HEK293T (cell line): Measurements from ENCODE around the gene INHBA.

ENCODE experiments used
- CTCF ChIA-PET: fragments of 350-600 bp; formaldehyde crosslinking; extraction: SDS; loops from one replicate; lab custom pipeline; 2021; ENCODE audit warnings: antibody characterized with exemption, inconsistent platforms; lab: Yijun Ruan, JAX
- POLR2A ChIA-PET: fragments of 350-600 bp; formaldehyde crosslinking; extraction: SDS; loops from one replicate; lab custom pipeline; 2020; ENCODE audit warnings: antibody characterized with exemption, inconsistent platforms; lab: Yijun Ruan, JAX
- DNase-seq: peaks from one replicate; pipeline ENCODE4 v3.0.0; 2012; ENCODE audit warnings: mixed read lengths; ENCODE audit errors: extremely low spot score
- ARNT ChIP-seq: fragments of 450-650 bp; IDR thresholded peaks from 2 replicates; pipeline ENCODE4 v1.6.1; 2017; ENCODE audit warnings: mild to moderate bottlenecking
- BHLHE40 ChIP-seq: fragments of 450-650 bp; IDR thresholded peaks from 2 replicates; pipeline ENCODE4 v1.6.1; 2016; ENCODE audit warnings: mild to moderate bottlenecking, moderate library complexity, borderline replicate concordance
- CTBP1 ChIP-seq: fragments of 450-650 bp; IDR thresholded peaks from 2 replicates; pipeline ENCODE4 v1.6.1; 2016; ENCODE audit warnings: borderline replicate concordance
- ELF4 ChIP-seq: fragments of 450-650 bp; IDR thresholded peaks from 2 replicates; pipeline ENCODE4 v1.6.1; 2017; ENCODE audit warnings: antibody characterized with exemption
- FOXA1 ChIP-seq: fragments of 450-650 bp; IDR thresholded peaks from 2 replicates; pipeline ENCODE4 v1.6.1; 2016; ENCODE audit warnings: mild to moderate bottlenecking
- FOXK2 ChIP-seq: fragments of 450-650 bp; IDR thresholded peaks from 2 replicates; pipeline ENCODE4 v1.6.1; 2016; ENCODE audit warnings: mild to moderate bottlenecking
- FOXM1 ChIP-seq: fragments of 450-650 bp; IDR thresholded peaks from 2 replicates; pipeline ENCODE4 v1.6.1; 2017; ENCODE audit warnings: mild to moderate bottlenecking, borderline replicate concordance
- HDGF ChIP-seq: fragments of 450-650 bp; IDR thresholded peaks from 2 replicates; pipeline ENCODE4 v1.6.1; 2017; ENCODE audit warnings: antibody characterized with exemption, borderline replicate concordance
- L3MBTL2 ChIP-seq: fragments of 450-650 bp; conservative IDR thresholded peaks from 2 replicates; pipeline ENCODE4 v1.6.1; 2016; ENCODE audit warnings: mild to moderate bottlenecking
- LEF1 ChIP-seq: fragments of 450-650 bp; IDR thresholded peaks from 2 replicates; pipeline ENCODE4 v1.6.1; 2017; ENCODE audit warnings: mild to moderate bottlenecking, borderline replicate concordance
- NFRKB ChIP-seq: fragments of 450-650 bp; IDR thresholded peaks from 2 replicates; pipeline ENCODE4 v1.6.1; 2016; ENCODE audit warnings: mild to moderate bottlenecking, moderate library complexity
- SP1 ChIP-seq: fragments of 450-650 bp; IDR thresholded peaks from 2 replicates; pipeline ENCODE4 v1.6.1; 2017
- SUZ12 ChIP-seq: fragments of 450-650 bp; IDR thresholded peaks from 2 replicates; pipeline ENCODE4 v1.6.1; 2016; ENCODE audit warnings: mild to moderate bottlenecking
- TARDBP ChIP-seq: fragments of 450-650 bp; IDR thresholded peaks from 2 replicates; pipeline ENCODE4 v1.6.1; 2016
- ZNF384 ChIP-seq: fragments of 450-650 bp; IDR thresholded peaks from 2 replicates; pipeline ENCODE4 v1.6.1; 2016
- TF ChIP-seq, protein P1 (sequence below): fragments of 450-650 bp; IDR thresholded peaks from 2 replicates; pipeline ENCODE4 v1.6.1; 2016

INHBA gene

DNA sequence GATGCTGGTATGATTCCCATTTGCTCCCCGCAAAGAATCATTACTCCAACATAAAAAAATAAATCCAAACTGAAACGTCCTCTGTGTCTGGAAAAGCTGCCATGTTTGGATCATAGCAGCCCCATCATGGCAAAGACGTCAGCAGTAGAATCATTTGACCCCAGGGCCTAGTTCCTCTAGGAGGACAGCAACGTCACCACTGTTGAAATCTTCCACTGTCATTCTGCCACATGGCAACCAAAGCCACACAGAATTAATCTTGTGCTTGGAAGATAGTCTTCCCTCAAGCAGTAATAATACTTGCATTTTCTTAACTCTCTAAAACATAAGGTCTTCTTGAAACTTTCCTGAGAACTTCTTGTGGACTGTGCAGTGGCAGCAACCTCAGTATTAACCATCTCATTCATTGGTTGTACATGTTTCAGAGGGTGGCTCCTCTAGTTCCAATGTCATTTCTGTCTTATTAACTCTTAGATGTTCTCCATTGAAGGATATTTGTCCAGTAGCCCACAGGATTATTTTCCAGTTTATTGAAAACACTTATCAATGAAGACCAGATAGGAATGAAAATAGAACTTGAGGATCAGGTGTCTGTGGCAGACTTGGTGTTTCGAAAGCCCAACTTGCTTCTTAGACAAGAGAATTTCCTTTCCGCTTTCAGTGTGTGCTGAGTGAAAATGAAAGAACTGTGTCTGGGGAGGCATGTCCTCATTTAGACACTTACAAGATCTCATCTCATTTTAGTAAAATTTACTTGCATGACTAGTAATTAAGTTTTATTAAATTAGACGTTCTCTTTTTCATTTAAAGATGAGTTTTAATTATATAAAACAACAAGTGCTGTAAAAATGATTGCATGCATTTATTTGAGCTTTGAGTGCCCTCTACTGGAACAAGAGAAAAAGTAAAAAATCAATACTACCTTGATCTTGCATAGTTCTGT is 28.9 kb upstream of the INHBA start:
- CTCF ChIA-PET: interaction anchor here (1.1 to 1.8 kb wide), 3 partner anchors 21 to 1500 kb away, joined by 3 to 9 read pairs (median 4); partner anchors contain the start of gene INHBA
- POLR2A ChIA-PET: no interaction called here
- DNase-seq: no peak
- TF ChIP-seq ZNF384 (no peak), FOXM1 (no peak), SP1 (no peak), ARNT (no peak), TARDBP (no peak), NFRKB (no peak), BHLHE40 (no peak), FOXK2 (no peak), LEF1 (no peak), FOXA1 (no peak), SUZ12 (no peak), HDGF (no peak), CTBP1 (no peak), L3MBTL2 (no peak), ELF4 (no peak)
- TF ChIP-seq, protein P1, sequence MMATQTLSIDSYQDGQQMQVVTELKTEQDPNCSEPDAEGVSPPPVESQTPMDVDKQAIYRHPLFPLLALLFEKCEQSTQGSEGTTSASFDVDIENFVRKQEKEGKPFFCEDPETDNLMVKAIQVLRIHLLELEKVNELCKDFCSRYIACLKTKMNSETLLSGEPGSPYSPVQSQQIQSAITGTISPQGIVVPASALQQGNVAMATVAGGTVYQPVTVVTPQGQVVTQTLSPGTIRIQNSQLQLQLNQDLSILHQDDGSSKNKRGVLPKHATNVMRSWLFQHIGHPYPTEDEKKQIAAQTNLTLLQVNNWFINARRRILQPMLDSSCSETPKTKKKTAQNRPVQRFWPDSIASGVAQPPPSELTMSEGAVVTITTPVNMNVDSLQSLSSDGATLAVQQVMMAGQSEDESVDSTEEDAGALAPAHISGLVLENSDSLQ: no peak

DNA sequence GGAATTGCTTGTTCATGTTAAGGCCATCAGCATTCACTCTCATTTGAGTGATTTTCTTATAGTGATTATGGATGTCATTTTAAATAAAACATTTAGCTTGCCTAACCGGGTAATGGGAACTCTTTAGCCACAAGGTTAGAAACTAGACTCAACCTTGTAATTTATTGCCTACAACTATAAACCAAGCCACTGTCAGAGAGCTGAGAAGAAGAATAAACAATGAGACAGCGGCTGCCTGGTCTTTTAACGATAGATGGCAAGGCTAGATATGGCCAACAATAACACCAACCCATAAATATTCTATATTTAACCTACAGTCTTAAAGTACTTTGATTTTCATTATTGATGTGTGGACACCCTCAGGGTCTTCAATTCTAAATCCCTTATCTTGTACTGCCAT is 27.8 kb upstream of the INHBA start:
- DNase-seq: no peak
- CTCF ChIA-PET: interaction anchor here (1.1 to 1.8 kb wide), 2 partner anchors 20 to 28 kb away, joined by 4 to 9 read pairs; partner anchors contain the start of gene INHBA
- POLR2A ChIA-PET: no interaction called here
- TF ChIP-seq HDGF (no peak), CTBP1 (no peak), ARNT (no peak), L3MBTL2 (no peak)
- TF ChIP-seq, protein P1: peak; percentile 82

DNA sequence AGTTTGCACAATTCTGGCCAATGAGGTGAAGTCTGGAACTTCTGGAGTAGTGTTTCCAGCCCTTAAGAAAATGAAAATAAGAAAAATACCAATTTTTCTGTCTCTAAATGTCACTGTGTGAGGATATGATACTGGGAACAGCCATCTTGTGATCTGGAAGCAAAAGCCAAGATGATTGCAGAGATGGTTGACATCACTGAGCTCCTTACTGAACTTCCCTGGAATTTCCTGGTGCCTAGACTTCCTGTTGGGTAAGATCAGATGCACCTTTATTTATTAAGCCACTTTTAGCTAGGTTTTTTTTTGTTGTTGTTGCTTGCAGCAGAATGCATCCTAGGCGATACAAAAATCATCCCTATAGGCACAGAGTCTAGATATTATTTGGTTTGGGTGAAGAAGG is 27.3 kb upstream of the INHBA start:
- DNase-seq: no peak
- ChIA-PET POLR2A (no interaction called here), CTCF (interaction anchor here (1.8 kb wide), 1 partner anchor 19 kb away, joined by 9 read pairs; no protein-coding TSS in a partner anchor)
- no peak for TF ChIP-seq FOXK2
- no peak for TF ChIP-seq NFRKB
- TF ChIP-seq FOXA1: no peak
- TF ChIP-seq L3MBTL2: no peak
- TF ChIP-seq, protein P1: no peak
- TF ChIP-seq TARDBP: no peak

DNA sequence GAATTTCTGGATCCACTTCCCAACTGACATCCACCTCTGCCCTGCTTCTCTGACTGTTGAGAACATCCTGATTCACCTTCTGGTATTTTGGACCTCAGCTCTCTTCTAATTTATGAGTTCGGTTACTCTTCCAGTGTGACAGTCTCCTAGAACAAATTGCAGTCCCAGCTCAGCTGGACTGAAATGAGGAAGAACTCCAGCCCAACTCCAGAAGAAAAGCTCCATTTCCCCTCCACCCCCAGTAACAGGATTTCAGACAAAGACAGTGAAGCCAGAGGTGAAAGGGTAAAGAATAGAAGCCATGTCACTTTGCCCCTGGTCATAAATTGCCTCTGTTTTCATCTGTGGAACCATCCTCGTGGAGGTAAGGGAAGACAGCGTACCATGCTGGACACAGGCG is 26.2 kb upstream of the INHBA start:
- no peak for DNase-seq
- ChIA-PET POLR2A (no interaction called here), CTCF (no interaction called here)
- no peak for TF ChIP-seq LEF1
- no peak for TF ChIP-seq FOXA1
- TF ChIP-seq, protein P1: no peak
- TF ChIP-seq BHLHE40: no peak
- TF ChIP-seq ELF4: no peak
- TF ChIP-seq SP1: no peak
- TF ChIP-seq FOXM1: no peak
- no peak for TF ChIP-seq L3MBTL2

DNA sequence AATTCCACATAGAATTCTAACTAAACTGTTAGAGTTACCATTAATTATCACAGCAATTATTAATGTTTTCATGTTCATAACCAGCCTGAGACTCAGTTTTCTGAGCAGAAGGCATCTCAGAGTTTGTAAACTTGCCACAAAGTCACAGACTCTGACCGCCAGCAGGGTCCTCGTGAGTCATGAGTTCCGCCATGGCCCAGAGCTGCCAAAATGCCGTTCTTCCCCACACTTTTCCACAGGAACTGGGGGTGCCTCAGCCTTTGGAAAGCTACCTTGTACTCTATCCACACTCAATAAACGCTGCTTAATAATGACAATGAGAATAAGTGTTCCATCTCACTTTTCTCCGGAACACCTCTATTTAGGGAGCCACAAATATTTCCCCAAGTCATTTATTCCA is 22.1 kb upstream of the INHBA start:
- POLR2A ChIA-PET: no interaction called here
- TF ChIP-seq FOXA1 (no peak), L3MBTL2 (no peak), BHLHE40 (no peak), SUZ12 (no peak), FOXK2 (no peak), TARDBP (no peak), LEF1 (no peak), CTBP1 (no peak), SP1 (no peak), ZNF384 (no peak), FOXM1 (no peak), HDGF (no peak), ELF4 (no peak), NFRKB (no peak), ARNT (no peak)
- TF ChIP-seq, protein P1: no peak
- CTCF ChIA-PET: no interaction called here

More for the DNA sequence above, 22.1 kb upstream of the INHBA start:
- DNase-seq: no peak
